IMR-90 (cell line): ENCODE data around the gene COX8A. TPM values are rescaled to one million over a fixed set of nuclear protein-coding genes. Genes with fewer than 3 reads are reported as not detected.

ENCODE experiments used
- ATAC-seq: fragments of 200-7000 bp; cut with Tn5 transposase; 2 replicates; pipeline ENCODE4 v1.9.1; 2020; ENCODE audit warnings: low read depth, mild to moderate bottlenecking, moderate library complexity
- BruUV-seq: library from RNA; stranded (reverse); fragments of 400-500 nt; replicated peaks from 2 replicates; lab custom pipeline; 2021; lab: Mats Ljungman, UMichigan
- CTCF ChIA-PET: fragments of 300-600 bp; formaldehyde crosslinking; extraction: SDS; loops from one replicate; lab custom pipeline; 2021; ENCODE audit warnings: antibody characterized with exemption; lab: Yijun Ruan, JAX
- POLR2A ChIA-PET: fragments of 300-600 bp; sonication (Branson Sonifier 250); formaldehyde crosslinking; loops from one replicate; lab custom pipeline; 2022; ENCODE audit warnings: antibody characterized with exemption; ENCODE audit not compliant: unreplicated experiment; lab: Charles Lee
- DNase-seq: peaks from one replicate; pipeline ENCODE4 v3.0.0; 2013
- H2AFZ ChIP-seq: replicated peaks from 2 replicates; pipeline ENCODE3; 2013; ENCODE audit warnings: low read length, mild to moderate bottlenecking; ENCODE audit not compliant: poor library complexity
- H2AK5ac ChIP-seq: 2 replicates; pipeline ENCODE4 v1.6.1; 2013; ENCODE audit warnings: low read depth, low read length, inconsistent platforms
- H2AK9ac ChIP-seq: replicated peaks from 2 replicates; pipeline ENCODE3; 2013; ENCODE audit warnings: mild to moderate bottlenecking, low read depth, low read length, moderate library complexity; ENCODE audit not compliant: poor library complexity
- H2BK120ac ChIP-seq: 2 replicates; pipeline ENCODE4 v1.6.1; 2013; ENCODE audit warnings: low read depth, low read length, inconsistent platforms
- H2BK15ac ChIP-seq: 3 replicates; pipeline ENCODE4 v1.6.1; 2013; ENCODE audit warnings: low read depth, low read length, inconsistent platforms
- H2BK20ac ChIP-seq: 2 replicates; pipeline ENCODE4 v1.6.1; 2013; ENCODE audit warnings: low read depth, mild to moderate bottlenecking, inconsistent platforms, low read length, moderate library complexity
- H2BK5ac ChIP-seq: 2 replicates; pipeline ENCODE4 v1.6.1; 2013; ENCODE audit warnings: mild to moderate bottlenecking, low read depth, low read length, inconsistent platforms; ENCODE audit not compliant: poor library complexity, severe bottlenecking
- H3K14ac ChIP-seq: replicated peaks from 2 replicates; pipeline ENCODE4 v1.6.1; 2013; ENCODE audit warnings: low read depth, low read length, inconsistent platforms
- H3K18ac ChIP-seq: 2 replicates; pipeline ENCODE4 v1.6.1; 2013; ENCODE audit warnings: low read depth, low read length, control low read depth
- H3K23ac ChIP-seq: 2 replicates; pipeline ENCODE4 v1.6.1; 2013; ENCODE audit warnings: low read depth, low read length, inconsistent platforms
- H3K27ac ChIP-seq: 2 replicates; pipeline ENCODE4 v1.5.1; 2013; ENCODE audit warnings: mild to moderate bottlenecking, control low read depth, low read length; ENCODE audit not compliant: insufficient read depth
- H3K27me3 ChIP-seq: 2 replicates; pipeline ENCODE4 v1.6.1; 2013; ENCODE audit warnings: low read length; ENCODE audit not compliant: control insufficient read depth, insufficient read depth
- H3K36me3 ChIP-seq: 2 replicates; pipeline ENCODE4 v1.6.1; 2013; ENCODE audit warnings: low read length, mixed read lengths; ENCODE audit not compliant: control insufficient read depth, insufficient read depth
- H3K4ac ChIP-seq: 2 replicates; pipeline ENCODE4 v1.6.1; 2013; ENCODE audit warnings: low read depth, low read length, inconsistent platforms
- H3K4me1 ChIP-seq: 2 replicates; pipeline ENCODE4 v1.6.1; 2013; ENCODE audit warnings: low read length, mixed read lengths; ENCODE audit not compliant: control insufficient read depth, insufficient read depth
- H3K4me2 ChIP-seq: 2 replicates; pipeline ENCODE4 v1.6.1; 2013; ENCODE audit warnings: low read depth, mild to moderate bottlenecking, control low read depth, low read length, moderate library complexity
- H3K4me3 ChIP-seq: 2 replicates; pipeline ENCODE4 v1.5.1; 2013; ENCODE audit warnings: low read depth, mild to moderate bottlenecking, control low read depth, low read length, moderate library complexity; ENCODE audit not compliant: insufficient read depth
- H3K56ac ChIP-seq: 2 replicates; pipeline ENCODE4 v1.6.1; 2013; ENCODE audit warnings: low read length, inconsistent platforms; ENCODE audit not compliant: insufficient read depth; ENCODE audit errors: extremely low read depth
- H3K79me1 ChIP-seq, 2 experiments: 2 replicates each; pipeline ENCODE4 v1.6.1; 2013; ENCODE audit warnings: low read length in 2 of 2, inconsistent platforms in 1 of 2, low read depth in 1 of 2
- H3K9ac ChIP-seq: 2 replicates; pipeline ENCODE4 v1.6.1; 2013; ENCODE audit warnings: low read depth, low read length, control low read depth
- H3K9me1 ChIP-seq: 2 replicates; pipeline ENCODE4 v1.6.1; 2013; ENCODE audit warnings: low read length, inconsistent platforms; ENCODE audit not compliant: insufficient read depth
- H3K9me3 ChIP-seq: 2 replicates; pipeline ENCODE4 v1.6.1; 2013; ENCODE audit warnings: low read length; ENCODE audit not compliant: control insufficient read depth, insufficient read depth
- H4K20me1 ChIP-seq: 2 replicates; pipeline ENCODE4 v1.6.1; 2013; ENCODE audit warnings: low read length, inconsistent platforms; ENCODE audit not compliant: insufficient read depth
- H4K5ac ChIP-seq: 2 replicates; pipeline ENCODE4 v1.6.1; 2013; ENCODE audit warnings: mild to moderate bottlenecking, low read depth, low read length, control low read depth
- H4K8ac ChIP-seq, 2 experiments: 2 replicates each; pipeline ENCODE4 v1.6.1; 2013; ENCODE audit warnings: low read depth in 2 of 2, low read length in 2 of 2, control low read depth in 1 of 2, inconsistent platforms in 1 of 2
- H4K91ac ChIP-seq: 2 replicates; pipeline ENCODE4 v1.6.1; 2013; ENCODE audit warnings: low read depth, low read length, inconsistent platforms; ENCODE audit not compliant: insufficient read depth
- MAZ ChIP-seq: IDR thresholded peaks from 2 replicates; pipeline ENCODE4 v1.6.1; 2012; ENCODE audit warnings: low read depth, mild to moderate bottlenecking, low read length, improper control_type of control experiment, moderate library complexity, borderline replicate concordance
- NFE2L2 ChIP-seq: fragments of 150-350 bp; IDR thresholded peaks from 2 replicates; pipeline ENCODE4 v1.6.1; 2016; ENCODE audit warnings: low read depth, mild to moderate bottlenecking, low read length
- WGBS, 2 experiments: methylation state at CpG; one replicate each; pipeline versions ENCODE4 v1.1.5 to v1.1.7; 2013; ENCODE audit warnings: missing lambda C conversion rate in 2 of 2; ENCODE audit not compliant: insufficient read length in 1 of 2; ENCODE audit errors: extremely low coverage in 2 of 2; 5-methylcytosine and 5-hydroxymethylcytosine counted together
- dilution Hi-C: fragments of 300-500 bp; cut with HindIII; formaldehyde crosslinking; loops from one replicate; pipeline ENCODE4 v1.14.3; 2018; ENCODE audit warnings: low sequenced_read_pairs; ENCODE audit not compliant: unreplicated experiment
- in situ Hi-C: fragments of 300-500 bp; cut with MboI; formaldehyde crosslinking; loops from 3 replicates; pipeline ENCODE4 v1.14.3; 2019; ENCODE audit warnings: low sequenced_read_pairs, inconsistent platforms, mixed read lengths
- intact Hi-C: fragments of 100-400 bp; cut with micrococcal nuclease; formaldehyde crosslinking; loops from 2 replicates; pipeline ENCODE4 v1.10.0; 2022
- polyA plus RNA-seq, 3 experiments: library from polyadenylated mRNA; depleted of rRNA; stranded (reverse); fragments of >200 nt; gene quantifications; 2 replicates each; pipeline ENCODE4 v1.2.3, GENCODE V29; 2012; ENCODE audit warnings: low replicate concordance in 1 of 3
- total RNA-seq: library from RNA; depleted of rRNA; stranded (reverse); fragments of >200 nt; gene quantifications from 2 replicates; pipeline ENCODE4 v1.2.3, GENCODE V29; 2012

Gene COX8A
- total and polyA plus RNA-seq, 2 of the 4 experiments (the other 2 are of a cell fraction): 250 to 598 TPM

- no peak overlapping the region for H2BK15ac ChIP-seq
- H2AK5ac ChIP-seq: no peak overlapping the region
- no TSS peak for BruUV-seq
- DNase-seq (no peak), ATAC-seq (no peak)
- H3K56ac ChIP-seq: no peak overlapping the region
- intact Hi-C loops: no loop called here
- no peak overlapping the region for H4K8ac ChIP-seq
- CTCF ChIA-PET: no interaction called here
- POLR2A ChIA-PET: no interaction called here
- no peak overlapping the region for H2BK120ac ChIP-seq
- WGBS, 2 experiments: 91% methylated on average over 10 of the region's 16 CpGs; no CpG with 5 or more reads in 1 of the 2 experiments
- no peak overlapping the region for H2BK5ac ChIP-seq
- H2BK20ac ChIP-seq: no peak overlapping the region
- no peak overlapping the region for H4K5ac ChIP-seq
- H3K9ac ChIP-seq: no peak overlapping the region
- H3K79me1 ChIP-seq: no peaks in the 10 kb centered on the region
- no peak overlapping the region for H3K18ac ChIP-seq
- H2AFZ ChIP-seq: no peak overlapping the region
- dilution Hi-C loops: no loop called here
- no peak overlapping the region for H3K4ac ChIP-seq
- H3K27ac ChIP-seq: no peak overlapping the region
- no peak overlapping the region for H3K4me3 ChIP-seq
- no peaks in the 10 kb centered on the region for H3K9me3 ChIP-seq
- H3K14ac ChIP-seq: no peak overlapping the region
- in situ Hi-C loops: no loop called here
- H3K23ac ChIP-seq: no peak overlapping the region
- H3K9me1 ChIP-seq: no peaks in the 10 kb centered on the region
- no peaks in the 10 kb centered on the region for H3K27me3 ChIP-seq
- TF ChIP-seq MAZ (no peak), NFE2L2 (no peak)
- no peaks in the 10 kb centered on the region for H3K4me1 ChIP-seq
- no peak overlapping the region for H4K91ac ChIP-seq
- H3K36me3 ChIP-seq: no peaks in the 10 kb centered on the region
- 0 out of 2 replicates have a peak, but pooled peaks cover 3% of the 10 kb centered on the region for H4K20me1 ChIP-seq
- no peak overlapping the region for H3K4me2 ChIP-seq
- H2AK9ac ChIP-seq: no peak overlapping the region
Observed at GRCh38 chr11:64013141-64013896, 38.9 kb downstream of the COX8A start.
